GM23248 (cell line): ENCODE results near the gene TSPEAR. TPM values are rescaled to one million over a fixed set of nuclear protein-coding genes. Genes with fewer than 3 reads are reported as not detected.

ENCODE experiments used
- DNase-seq: peaks from one replicate; pipeline ENCODE4 v3.0.0-alpha.2; 2015
- H2AFZ ChIP-seq: fragments of 200-600 bp; sonication (generic); 2 replicates; pipeline ENCODE4 v1.6.1; 2016; ENCODE audit warnings: antibody characterized with exemption
- H3F3A ChIP-seq: fragments of 200-600 bp; sonication (generic); 2 replicates; pipeline ENCODE4 v1.6.1; 2016; ENCODE audit warnings: mild to moderate bottlenecking, antibody characterized with exemption, mixed run types; ENCODE audit not compliant: insufficient read depth
- H3K27ac ChIP-seq: fragments of 200-600 bp; sonication (generic); 2 replicates; pipeline ENCODE4 v1.5.1; 2016; ENCODE audit warnings: mild to moderate bottlenecking
- H3K27me3 ChIP-seq: fragments of 200-600 bp; sonication (generic); replicated peaks from 2 replicates; pipeline ENCODE4 v1.6.1; 2016; ENCODE audit warnings: mild to moderate bottlenecking; ENCODE audit not compliant: insufficient read depth
- H3K36me3 ChIP-seq: fragments of 200-600 bp; sonication (generic); 2 replicates; pipeline ENCODE4 v1.6.1; 2016; ENCODE audit warnings: low read depth, mild to moderate bottlenecking
- H3K4me1 ChIP-seq: fragments of 200-600 bp; sonication (generic); 2 replicates; pipeline ENCODE4 v1.6.1; 2016; ENCODE audit warnings: mild to moderate bottlenecking; ENCODE audit not compliant: insufficient read depth
- H3K4me2 ChIP-seq: fragments of 200-600 bp; sonication (generic); one replicate; pipeline ENCODE4 v1.6.1; 2016; ENCODE audit warnings: mild to moderate bottlenecking; ENCODE audit not compliant: unreplicated experiment
- H3K4me3 ChIP-seq: fragments of 200-600 bp; sonication (generic); 2 replicates; pipeline ENCODE4 v1.5.1; 2016; ENCODE audit warnings: mild to moderate bottlenecking
- H3K79me2 ChIP-seq: fragments of 200-600 bp; sonication (generic); 2 replicates; pipeline ENCODE4 v1.6.1; 2016; ENCODE audit warnings: mild to moderate bottlenecking; ENCODE audit not compliant: insufficient read depth
- H3K9ac ChIP-seq: fragments of 200-600 bp; sonication (generic); 2 replicates; pipeline ENCODE4 v1.6.1; 2016; ENCODE audit warnings: mild to moderate bottlenecking
- H3K9me2 ChIP-seq: fragments of 200-600 bp; sonication (generic); 2 replicates; pipeline ENCODE4 v1.6.1; 2016; ENCODE audit warnings: mixed run types, mild to moderate bottlenecking, moderate library complexity; ENCODE audit not compliant: insufficient read depth
- H3K9me3 ChIP-seq: fragments of 200-600 bp; sonication (generic); one replicate; pipeline ENCODE4 v1.6.1; 2017; ENCODE audit warnings: low read depth
- H4K20me1 ChIP-seq: fragments of 200-600 bp; sonication (generic); 2 replicates; pipeline ENCODE4 v1.6.0; 2016; ENCODE audit not compliant: insufficient read depth
- EZH2 ChIP-seq: fragments of 200-600 bp; sonication (generic); IDR thresholded peaks from 2 replicates; pipeline ENCODE4 v1.6.1; 2018; ENCODE audit warnings: antibody characterized with exemption, mild to moderate bottlenecking; ENCODE audit not compliant: insufficient read depth, poor library complexity, severe bottlenecking
- EZH2phosphoT487 ChIP-seq: fragments of 200-600 bp; sonication (generic); IDR thresholded peaks from 2 replicates; pipeline ENCODE4 v1.6.1; 2018; ENCODE audit warnings: antibody characterized with exemption, moderate library complexity, mild to moderate bottlenecking, low read depth; ENCODE audit not compliant: insufficient read depth
- WGBS, 2 experiments: methylation state at CpG; one replicate each; pipeline ENCODE4 v1.1.6; 2015 to 2017; ENCODE audit warnings: low lambda C conversion rate in 2 of 2, low coverage in 1 of 2; ENCODE audit errors: missing lambda C conversion rate in 2 of 2; 5-methylcytosine and 5-hydroxymethylcytosine counted together
- in situ Hi-C: fragments of 300-500 bp; cut with MboI; formaldehyde crosslinking; loops from 2 replicates; pipeline ENCODE4 v1.15.0; 2020
- polyA plus RNA-seq: library from polyadenylated mRNA; unstranded; fragments of >200 nt; fragmentation: Nextera tagmentation; extraction: Ambion mirVana; gene quantifications from 2 replicates; pipeline ENCODE4 v1.2.1, GENCODE V29; 2016
- total RNA-seq: library from RNA; depleted of rRNA; stranded (reverse); fragments of >200 nt; shearing (Covaris generic); gene quantifications from 2 replicates; pipeline ENCODE4 v1.2.3, GENCODE V29; 2014

TSPEAR gene
- total and polyA plus RNA-seq, 2 experiments from 2014 or later = not detected

GRCh38 chr21:44466351-44466954 lies 244.9 kb downstream of the TSPEAR start:
- no peaks in the 10 kb centered on the region for H3K4me1 ChIP-seq
- no peak overlapping the region for H3K4me3 ChIP-seq
- no peaks in the 10 kb centered on the region for H3K9me3 ChIP-seq
- no peaks in the 10 kb centered on the region for H3K27me3 ChIP-seq
- H3F3A ChIP-seq = no peaks in the 10 kb centered on the region
- no peak for TF ChIP-seq EZH2
- TF ChIP-seq EZH2phosphoT487 = no peak
- no peak overlapping the region for H3K9ac ChIP-seq
- no peaks in the 10 kb centered on the region for H3K36me3 ChIP-seq
- no peaks in the 10 kb centered on the region for H3K9me2 ChIP-seq
- no peaks in the 10 kb centered on the region for H3K79me2 ChIP-seq
- WGBS, 2 experiments = 66 to 68% methylated on average over 16 of the region's 16 CpGs
- H2AFZ ChIP-seq = no peak overlapping the region
- H4K20me1 ChIP-seq = no peaks in the 10 kb centered on the region
- H3K4me2 ChIP-seq = no peak overlapping the region
- no peak for DNase-seq
- in situ Hi-C loops = no loop called here
- no peak overlapping the region for H3K27ac ChIP-seq

- no peaks in the 10 kb centered on the region for H4K20me1 ChIP-seq
- no peak overlapping the region for H3K4me3 ChIP-seq
- H2AFZ ChIP-seq = no peak overlapping the region
- no peak overlapping the region for H3K4me2 ChIP-seq
- no peak overlapping the region for H3K27ac ChIP-seq
- no peak overlapping the region for H3K9ac ChIP-seq
- 61 to 66% methylated on average over 12 of the region's 12 CpGs for WGBS, 2 experiments
- H3K79me2 ChIP-seq = no peaks in the 10 kb centered on the region
- H3K36me3 ChIP-seq = no peaks in the 10 kb centered on the region
- no peaks in the 10 kb centered on the region for H3F3A ChIP-seq
- in situ Hi-C loops = no loop called here
- TF ChIP-seq EZH2 (no peak), EZH2phosphoT487 (no peak)
- no peaks in the 10 kb centered on the region for H3K27me3 ChIP-seq
- no peaks in the 10 kb centered on the region for H3K4me1 ChIP-seq
- DNase-seq = no peak
- no peaks in the 10 kb centered on the region for H3K9me3 ChIP-seq
- no peaks in the 10 kb centered on the region for H3K9me2 ChIP-seq
Observed at GRCh38 chr21:44464351-44464750, 247.0 kb downstream of the TSPEAR start.

- 64 to 68% methylated on average over 23 to 30 of the region's 30 CpGs for WGBS, 2 experiments
- in situ Hi-C loops = no loop called here
Observed at GRCh38 chr21:44463724-44464123, 247.6 kb downstream of the TSPEAR start.

GRCh38 chr21:44462834-44463200 lies 248.6 kb downstream of the TSPEAR start:
- H3K4me2 ChIP-seq = no peak overlapping the region

More at GRCh38 chr21:44463724-44464123, 247.6 kb downstream of the TSPEAR start:
- H3K36me3 ChIP-seq = no peaks in the 10 kb centered on the region
- no peaks in the 10 kb centered on the region for H3K9me2 ChIP-seq
- H3K4me1 ChIP-seq = no peaks in the 10 kb centered on the region
- no peak overlapping the region for H3K4me2 ChIP-seq
- no peaks in the 10 kb centered on the region for H3K27me3 ChIP-seq
- DNase-seq = no peak
- TF ChIP-seq EZH2phosphoT487 (no peak), EZH2 (no peak)
- H3K9ac ChIP-seq = no peak overlapping the region
- no peak overlapping the region for H3K4me3 ChIP-seq
- no peaks in the 10 kb centered on the region for H4K20me1 ChIP-seq
- H2AFZ ChIP-seq = no peak overlapping the region
- H3K79me2 ChIP-seq = no peaks in the 10 kb centered on the region
- no peaks in the 10 kb centered on the region for H3K9me3 ChIP-seq
- no peaks in the 10 kb centered on the region for H3F3A ChIP-seq
- H3K27ac ChIP-seq = no peak overlapping the region

More at GRCh38 chr21:44462834-44463200, 248.6 kb downstream of the TSPEAR start:
- Histone ChIP-seq H3K4me3 (no peak overlapping the region), H2AFZ (no peak overlapping the region), H3K9ac (no peak overlapping the region), H3K27me3 (no peaks in the 10 kb centered on the region), H3K27ac (no peak overlapping the region), H3K79me2 (no peaks in the 10 kb centered on the region), H4K20me1 (no peaks in the 10 kb centered on the region), H3F3A (no peaks in the 10 kb centered on the region), H3K9me2 (no peaks in the 10 kb centered on the region), H3K9me3 (no peaks in the 10 kb centered on the region), H3K4me1 (no peaks in the 10 kb centered on the region), H3K36me3 (no peaks in the 10 kb centered on the region)
- no peak for DNase-seq
- in situ Hi-C loops = no loop called here
- WGBS, 2 experiments = 63 to 78% methylated on average over 11 of the region's 11 CpGs
- no peak for TF ChIP-seq EZH2
